Measurements from ENCODE around the gene MCL1.

The MCL1 gene

DNA sequence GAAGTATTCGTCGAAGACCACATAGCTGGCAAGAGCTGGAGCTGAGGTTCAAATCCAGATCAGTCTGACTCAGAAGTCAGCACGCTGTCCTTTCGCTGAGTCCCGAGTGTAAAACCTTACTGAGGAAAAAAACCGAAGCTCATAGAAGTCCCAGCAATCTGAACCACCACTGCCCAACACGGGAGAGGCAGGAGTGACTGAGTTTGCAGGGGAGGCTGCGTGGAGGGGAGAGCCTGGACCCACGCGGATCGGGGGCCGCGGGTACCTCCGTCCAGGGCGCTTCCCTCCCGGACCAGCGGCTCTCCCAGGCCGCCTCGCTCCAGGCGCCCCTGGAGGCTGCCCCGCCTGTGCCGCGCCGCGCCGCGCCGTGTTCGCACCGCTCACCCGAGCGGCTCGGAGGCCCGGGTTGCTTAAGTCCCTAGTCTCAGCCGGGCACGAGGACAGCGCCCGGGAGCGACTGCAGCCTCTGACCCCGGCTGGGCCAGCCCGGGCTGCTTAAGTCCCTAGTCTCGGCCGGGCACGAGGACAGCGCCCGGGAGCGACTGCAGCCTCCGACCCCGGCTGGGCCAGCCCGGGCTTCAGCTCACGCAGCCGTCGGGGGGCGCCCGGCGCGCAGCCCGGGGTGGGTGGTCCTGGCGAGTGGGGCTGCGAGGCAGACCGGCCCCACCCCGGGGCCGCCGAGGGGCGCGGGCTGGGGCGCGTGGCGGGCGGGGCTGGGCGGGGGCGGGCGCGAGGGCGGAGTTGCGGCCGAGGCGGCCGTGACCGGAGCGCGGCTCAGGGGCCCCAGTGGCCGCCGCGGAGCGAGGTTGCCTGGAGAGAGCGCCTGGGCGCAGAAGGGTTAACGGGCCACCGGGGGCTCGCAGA is 30.5 kb downstream of the MCL1 start, which contains the start of gene ADAMTSL4:
Gene ADAMTSL4 (plus strand): TSS at position 777 of the 864 bp plus-strand sequence. CDS start 2,881 bp downstream, outside the sequence.
- Mint-ChIP-seq H3K4me1 (peaks cover 29% of the 10 kb centered on the region), H3K9me3 (no peaks in the 10 kb centered on the region), H3K36me3 (no peaks in the 10 kb centered on the region), H3K27ac (peak within 1 kb of the TSS; percentile 62), H3K27me3 (peaks cover 13% of the 10 kb centered on the region), H3K4me3 (peak within 1 kb of the TSS; percentile 86)

GRCh38 chr1:150548324-150548631 is 31.1 kb downstream of the MCL1 start:
- no peaks in the 10 kb centered on the region for H3K36me3 Mint-ChIP-seq
- peaks cover 29% of the 10 kb centered on the region for H3K4me1 Mint-ChIP-seq
- H3K27ac Mint-ChIP-seq, result peak overlapping the region; percentile 62
- peak overlapping the region; percentile 86 for H3K4me3 Mint-ChIP-seq
- no peaks in the 10 kb centered on the region for H3K9me3 Mint-ChIP-seq
- H3K27me3 Mint-ChIP-seq, result peaks cover 14% of the 10 kb centered on the region

DNA sequence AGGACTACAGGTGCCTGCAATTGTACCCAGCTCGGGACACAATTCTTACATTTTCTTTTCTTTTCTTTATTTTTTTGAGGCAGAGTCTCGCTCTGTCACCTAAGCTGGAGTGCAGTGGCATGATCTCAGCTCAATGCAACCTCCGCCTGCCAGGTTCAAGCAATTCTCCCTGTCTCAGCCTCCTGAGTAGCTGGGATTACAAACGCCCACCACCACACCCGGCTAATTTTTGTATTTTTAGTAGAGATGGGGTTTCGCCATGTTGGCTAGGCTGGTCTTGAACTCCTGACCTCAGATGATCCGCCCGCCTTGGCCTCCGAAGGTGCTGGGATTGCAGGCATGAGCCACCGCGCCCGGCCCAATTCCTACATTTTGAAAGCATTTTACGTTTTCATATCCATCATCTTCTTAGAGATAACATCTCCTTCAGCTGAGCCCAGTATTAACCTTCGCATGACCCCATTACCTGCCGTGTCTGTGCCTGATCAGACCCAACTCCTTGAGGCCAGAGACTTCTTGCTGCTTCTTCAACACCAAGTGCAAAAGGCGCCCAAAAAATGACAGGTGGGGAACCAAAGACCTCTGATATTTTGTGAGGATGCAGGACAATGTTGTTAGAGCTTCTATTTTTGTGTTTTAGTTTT is 33.0 kb downstream of the MCL1 start:
- no peaks in the 10 kb centered on the region for H3K9me3 Mint-ChIP-seq
- no peaks in the 10 kb centered on the region for H3K36me3 Mint-ChIP-seq
- H3K27me3 Mint-ChIP-seq, result peaks cover 14% of the 10 kb centered on the region
- H3K27ac Mint-ChIP-seq, result no peak overlapping the region
- H3K4me3 Mint-ChIP-seq, result no peak overlapping the region
- peaks cover 19% of the 10 kb centered on the region for H3K4me1 Mint-ChIP-seq

DNA sequence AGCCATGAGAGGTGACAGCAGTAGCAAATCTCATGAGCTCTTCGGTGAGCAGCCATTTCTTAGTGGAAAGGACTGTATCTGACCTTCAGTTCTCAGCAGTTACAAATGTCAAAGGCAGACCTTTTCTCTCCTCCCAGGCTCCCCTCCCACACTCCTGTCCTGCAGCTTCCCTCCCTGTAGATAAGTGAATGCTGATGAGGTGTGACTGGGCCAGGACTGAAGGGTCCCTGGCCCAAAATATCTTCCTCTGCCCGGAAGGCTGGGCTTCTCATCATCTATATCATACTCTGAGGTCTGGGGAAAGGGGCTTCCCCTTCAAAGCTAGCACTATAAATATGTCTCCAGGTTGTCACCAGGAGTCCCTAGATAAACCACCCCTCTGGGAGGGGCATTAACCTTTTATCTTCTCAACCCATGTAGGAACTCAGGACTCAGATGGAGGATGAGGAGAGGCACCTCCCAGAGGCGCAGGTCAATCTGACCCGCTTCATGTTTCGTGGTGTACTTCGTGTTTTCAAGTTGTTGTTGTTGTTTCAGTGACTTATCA is 33.9 kb downstream of the MCL1 start:
- Mint-ChIP-seq H3K4me1 (peaks cover 10% of the 10 kb centered on the region), H3K27ac (no peak overlapping the region), H3K9me3 (no peaks in the 10 kb centered on the region), H3K4me3 (no peak overlapping the region), H3K27me3 (peaks cover 13% of the 10 kb centered on the region), H3K36me3 (no peaks in the 10 kb centered on the region)

DNA sequence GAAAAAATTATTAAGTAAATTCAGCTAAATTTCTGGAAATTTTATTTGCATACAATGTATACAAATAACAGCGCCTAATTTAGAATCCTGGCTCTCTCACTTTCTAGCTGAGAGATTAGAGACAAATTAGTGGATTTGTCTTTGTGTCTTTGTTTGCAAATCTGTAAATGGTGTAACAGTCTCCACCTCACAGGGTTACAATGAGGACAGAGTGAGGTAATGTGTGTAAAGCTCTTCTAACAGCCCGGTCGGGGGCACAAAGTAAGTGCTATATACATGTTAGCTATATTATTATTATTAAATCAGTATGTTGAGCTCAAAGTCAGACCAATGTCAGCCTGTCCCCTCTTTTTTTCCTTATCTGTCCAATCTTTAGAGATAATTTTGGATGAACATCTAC is 35.2 kb downstream of the MCL1 start:
- Mint-ChIP-seq H3K36me3 (no peaks in the 10 kb centered on the region), H3K27me3 (peaks cover 9% of the 10 kb centered on the region), H3K27ac (no peak overlapping the region), H3K4me3 (no peak overlapping the region), H3K4me1 (peaks cover 4% of the 10 kb centered on the region), H3K9me3 (no peaks in the 10 kb centered on the region)

DNA sequence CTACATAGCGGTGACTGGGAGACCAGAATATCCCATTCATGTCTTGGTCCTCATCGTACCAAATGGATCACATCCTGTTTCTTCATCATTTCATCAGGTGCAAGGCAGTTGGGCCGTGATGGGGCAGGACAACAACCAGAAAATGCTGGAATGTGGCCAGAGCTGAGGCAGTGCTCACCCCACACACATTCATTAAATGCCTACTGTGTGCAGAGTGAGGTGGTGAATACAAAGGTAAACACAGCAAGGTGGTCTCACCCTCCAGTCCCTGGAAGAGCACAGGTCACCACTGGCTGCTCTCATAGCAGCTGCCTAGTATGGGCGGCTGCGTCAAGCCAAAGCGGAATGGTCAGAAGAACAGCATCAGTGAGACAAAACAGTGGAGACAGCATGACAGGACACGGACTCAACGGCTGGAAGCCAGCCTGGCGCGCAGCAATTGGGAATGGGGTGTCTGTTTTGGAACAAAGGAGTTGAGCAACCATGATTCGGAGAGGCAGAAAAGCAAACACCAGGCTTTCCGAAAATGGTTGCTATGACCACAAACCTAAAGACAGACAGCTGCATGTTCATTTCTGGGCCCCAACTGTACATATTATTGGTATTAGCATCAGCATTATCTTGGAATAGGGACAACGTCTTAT is 35.8 kb downstream of the MCL1 start:
- Mint-ChIP-seq H3K36me3 (no peaks in the 10 kb centered on the region), H3K27me3 (peaks cover 9% of the 10 kb centered on the region), H3K4me1 (peaks cover 3% of the 10 kb centered on the region), H3K4me3 (no peak overlapping the region), H3K9me3 (no peaks in the 10 kb centered on the region), H3K27ac (no peak overlapping the region)

DNA sequence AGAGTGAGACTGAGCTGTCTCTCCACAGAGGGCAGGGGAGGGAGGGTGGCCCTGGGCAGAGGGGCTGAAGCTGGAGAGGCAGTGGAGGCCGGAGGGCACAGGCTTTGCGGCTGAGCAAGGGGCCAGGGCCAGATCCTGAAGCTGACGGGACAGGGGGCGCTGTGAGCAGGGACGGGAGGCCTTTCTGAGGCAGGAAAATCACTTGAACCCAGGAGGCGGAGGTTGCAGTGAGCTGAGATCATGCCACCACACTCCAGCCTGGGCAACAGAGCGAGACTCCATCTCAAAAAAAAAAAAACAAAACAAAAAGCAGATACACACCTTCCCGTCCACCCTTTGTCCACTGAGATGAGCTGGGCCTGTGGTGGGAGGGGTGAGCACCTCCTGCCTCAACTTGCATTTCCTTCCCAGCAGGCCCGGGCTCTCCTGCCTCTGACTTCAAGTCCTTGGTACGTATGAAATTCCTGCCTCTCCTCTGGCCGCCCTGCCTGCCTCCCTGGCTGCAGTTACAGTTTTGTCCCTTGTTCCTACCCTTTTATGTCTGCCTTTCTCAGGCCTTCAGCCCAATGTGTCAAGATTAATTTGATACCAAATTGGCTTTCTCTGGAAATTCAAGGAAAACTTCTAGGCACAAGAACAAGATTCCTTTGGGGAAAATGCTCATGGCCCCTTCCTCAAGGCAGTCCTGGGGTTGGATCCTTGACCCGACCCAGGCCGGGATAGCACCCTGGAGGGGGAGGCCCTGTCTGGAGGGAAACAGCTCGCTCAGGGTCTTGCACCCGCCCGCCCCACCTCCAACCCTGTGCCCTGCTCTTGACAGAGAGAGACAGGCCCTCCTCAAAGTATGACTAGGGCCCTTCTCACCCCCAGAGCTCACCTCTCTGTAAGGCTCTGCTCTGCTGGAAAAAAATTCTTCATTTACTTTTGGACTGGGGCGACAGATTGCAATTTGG is 41.4 kb downstream of the MCL1 start:
- H3K4me1 Mint-ChIP-seq, result no peaks in the 10 kb centered on the region
- H3K4me3 Mint-ChIP-seq, result no peak overlapping the region
- no peaks in the 10 kb centered on the region for H3K9me3 Mint-ChIP-seq
- H3K27ac Mint-ChIP-seq, result no peak overlapping the region
- H3K27me3 Mint-ChIP-seq, result no peaks in the 10 kb centered on the region
- H3K36me3 Mint-ChIP-seq, result no peaks in the 10 kb centered on the region

- no peaks in the 10 kb centered on the region for H3K27me3 Mint-ChIP-seq
- no peaks in the 10 kb centered on the region for H3K9me3 Mint-ChIP-seq
- no peak overlapping the region for H3K4me3 Mint-ChIP-seq
- no peaks in the 10 kb centered on the region for H3K36me3 Mint-ChIP-seq
- H3K27ac Mint-ChIP-seq, result no peak overlapping the region
- peaks cover 4% of the 10 kb centered on the region for H3K4me1 Mint-ChIP-seq
Measured at GRCh38 chr1:150536836-150537731, 42.3 kb downstream of the MCL1 start.

GRCh38 chr1:150535511-150536287 is 43.7 kb downstream of the MCL1 start:
- Mint-ChIP-seq H3K9me3 (no peaks in the 10 kb centered on the region), H3K27me3 (no peaks in the 10 kb centered on the region), H3K36me3 (no peaks in the 10 kb centered on the region), H3K4me1 (peaks cover 4% of the 10 kb centered on the region), H3K4me3 (no peak overlapping the region), H3K27ac (no peak overlapping the region)

DNA sequence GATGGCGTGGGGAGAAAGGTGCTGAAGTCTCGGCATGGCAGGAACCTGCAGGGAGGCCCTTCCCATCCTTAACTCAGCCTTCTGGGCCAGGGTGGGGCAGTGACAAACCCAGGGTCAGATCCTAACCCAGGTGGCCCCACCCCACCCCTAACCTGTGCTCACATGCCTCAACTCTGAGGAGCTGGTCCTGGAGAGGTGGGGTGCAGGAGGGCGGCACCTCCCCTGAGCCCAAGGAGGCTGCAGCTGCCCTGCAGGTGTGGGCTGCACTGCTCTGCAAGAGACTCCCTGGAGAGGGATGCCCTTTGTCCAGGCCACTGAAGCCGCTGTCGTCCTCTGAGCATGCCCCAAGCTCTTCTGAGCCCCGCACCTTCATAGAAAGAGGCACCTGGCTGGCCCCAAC is 45.4 kb downstream of the MCL1 start:
- Mint-ChIP-seq H3K4me1 (peaks cover 4% of the 10 kb centered on the region), H3K9me3 (no peaks in the 10 kb centered on the region), H3K27ac (no peak overlapping the region), H3K27me3 (no peaks in the 10 kb centered on the region), H3K4me3 (no peak overlapping the region), H3K36me3 (no peaks in the 10 kb centered on the region)

GRCh38 chr1:150532860-150533259 is 46.5 kb downstream of the MCL1 start:
- Mint-ChIP-seq H3K27me3 (no peaks in the 10 kb centered on the region), H3K36me3 (no peaks in the 10 kb centered on the region), H3K4me1 (peaks cover 4% of the 10 kb centered on the region), H3K27ac (no peak overlapping the region), H3K4me3 (no peak overlapping the region), H3K9me3 (no peaks in the 10 kb centered on the region)

DNA sequence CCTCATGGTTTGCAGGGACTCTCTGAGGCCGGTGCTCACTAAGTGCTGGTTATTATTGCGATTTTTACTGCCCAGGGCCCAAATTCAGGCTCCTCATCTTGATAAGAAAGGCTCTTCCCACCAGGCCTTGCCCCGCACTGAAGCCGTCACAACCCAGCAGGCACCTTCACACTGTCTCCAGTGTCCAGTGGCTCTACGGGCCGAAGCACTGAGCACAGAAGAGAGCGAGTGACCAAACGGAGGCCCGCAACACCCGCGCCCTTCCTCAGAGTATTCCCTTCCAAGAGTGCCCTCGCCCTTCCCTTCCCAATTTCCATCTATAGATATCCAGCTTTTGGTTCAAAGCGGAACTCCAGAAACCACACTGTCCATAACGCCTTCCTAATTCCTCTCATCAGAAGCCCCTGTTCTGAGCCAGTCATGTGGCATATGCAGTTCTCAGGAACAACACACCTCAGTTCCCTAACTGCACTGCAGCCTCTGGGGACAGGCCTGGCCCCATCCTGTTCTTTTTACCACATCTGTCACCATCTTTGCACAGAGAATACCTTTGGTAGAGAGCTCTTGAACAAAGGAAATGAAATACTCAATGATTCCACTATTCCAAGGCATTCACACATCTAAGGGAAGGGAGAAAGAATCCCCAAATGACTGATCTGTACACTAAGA is 48.8 kb downstream of the MCL1 start:
- Mint-ChIP-seq H3K9me3 (no peaks in the 10 kb centered on the region), H3K27me3 (no peaks in the 10 kb centered on the region), H3K4me3 (no peak overlapping the region), H3K36me3 (no peaks in the 10 kb centered on the region), H3K27ac (no peak overlapping the region), H3K4me1 (peaks cover 4% of the 10 kb centered on the region)

DNA sequence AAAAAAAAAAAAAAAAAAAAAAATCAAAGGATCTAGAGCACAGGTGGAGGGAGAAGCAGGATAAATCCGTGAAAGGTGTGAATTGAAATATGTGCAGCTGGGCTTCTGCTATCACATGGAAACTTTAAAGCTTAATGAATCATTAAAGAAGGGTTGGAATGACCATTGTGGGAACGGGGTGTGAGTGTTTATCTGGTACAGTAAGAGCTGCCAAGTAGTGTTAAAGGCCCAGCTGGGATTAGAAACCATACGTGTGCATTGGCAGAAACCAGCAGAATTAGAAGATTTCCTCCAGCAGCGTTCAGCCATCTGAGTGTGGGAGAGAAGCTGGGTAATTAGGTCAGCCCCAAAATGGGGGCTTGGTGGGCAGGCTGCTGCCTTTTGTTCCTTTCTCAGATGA is 50.4 kb downstream of the MCL1 start:
- peaks cover 4% of the 10 kb centered on the region for H3K4me1 Mint-ChIP-seq
- H3K4me3 Mint-ChIP-seq, result no peak overlapping the region
- H3K27me3 Mint-ChIP-seq, result no peaks in the 10 kb centered on the region
- no peaks in the 10 kb centered on the region for H3K9me3 Mint-ChIP-seq
- no peaks in the 10 kb centered on the region for H3K36me3 Mint-ChIP-seq
- H3K27ac Mint-ChIP-seq, result no peak overlapping the region

Data from activated naive CD4-positive, alpha-beta T cell treated with anti-CD3 and anti-CD28 coated beads, Interleukin-2, amount 50 U/mL, for 24 hours (primary cell).